GM12864 (cell line): Measurements from ENCODE around the gene REXO4.

Source experiments
- DNase-seq: peaks from one replicate; pipeline ENCODE4 v3.0.0-alpha.2; 2011; ENCODE audit warnings: low read depth
- H3K4me3 ChIP-seq: 2 replicates; pipeline ENCODE4 v1.5.1; 2011; ENCODE audit warnings: mild to moderate bottlenecking, low read depth, low read length, control low read depth
- TF ChIP-seq, protein P1 (sequence below): IDR thresholded peaks from 2 replicates; pipeline ENCODE4 v1.5.1; 2011; ENCODE audit warnings: low read depth, mild to moderate bottlenecking, moderate library complexity, low read length, control low read depth, inconsistent platforms; ENCODE audit errors: missing control alignments

The REXO4 gene

DNA sequence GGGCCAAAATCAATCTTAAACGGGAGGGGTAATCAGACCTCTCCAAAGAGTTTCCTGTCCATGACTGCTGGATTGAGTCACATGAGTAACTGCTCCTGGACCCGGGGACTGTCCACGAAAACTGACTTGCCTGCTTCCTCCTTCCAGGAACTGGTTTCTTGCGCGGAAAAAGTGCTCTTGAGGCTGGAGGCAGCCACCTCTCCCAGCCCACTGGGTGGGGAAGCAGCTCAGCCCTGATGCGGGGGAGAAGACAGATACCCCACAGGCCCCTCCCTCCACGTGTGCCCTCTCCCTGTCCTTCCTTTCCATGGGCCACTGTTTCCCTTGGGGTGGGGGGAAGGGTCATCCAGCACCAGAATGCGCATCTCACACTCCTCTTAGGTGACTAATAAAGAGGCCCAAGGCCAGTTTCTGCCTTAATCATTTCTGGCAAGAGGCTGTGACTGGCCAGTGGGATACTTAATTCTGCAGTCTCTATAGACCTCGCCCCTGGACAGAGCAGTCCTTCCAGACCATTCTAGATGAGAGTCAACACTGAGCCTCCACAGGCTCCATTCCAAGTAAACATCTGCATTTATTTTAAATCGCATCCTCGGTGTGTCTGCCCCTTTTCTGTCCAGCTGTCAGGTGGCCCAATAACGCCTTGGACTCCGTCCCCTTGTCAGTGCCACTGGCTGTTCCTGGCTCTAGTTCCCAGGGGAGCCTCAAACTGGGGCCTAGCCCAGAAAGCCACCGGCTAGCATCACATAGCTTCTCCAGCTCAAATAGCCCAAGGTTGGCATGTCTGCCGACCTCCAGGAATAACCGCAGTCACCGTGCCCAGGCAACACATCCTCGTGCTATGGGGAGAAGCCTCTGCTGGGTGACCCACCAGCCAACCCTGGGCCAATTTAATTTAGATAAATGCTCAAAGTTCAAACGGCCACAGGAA is 12.0 kb downstream of the REXO4 start:
- DNase-seq = no peak
- TF ChIP-seq, protein P1, sequence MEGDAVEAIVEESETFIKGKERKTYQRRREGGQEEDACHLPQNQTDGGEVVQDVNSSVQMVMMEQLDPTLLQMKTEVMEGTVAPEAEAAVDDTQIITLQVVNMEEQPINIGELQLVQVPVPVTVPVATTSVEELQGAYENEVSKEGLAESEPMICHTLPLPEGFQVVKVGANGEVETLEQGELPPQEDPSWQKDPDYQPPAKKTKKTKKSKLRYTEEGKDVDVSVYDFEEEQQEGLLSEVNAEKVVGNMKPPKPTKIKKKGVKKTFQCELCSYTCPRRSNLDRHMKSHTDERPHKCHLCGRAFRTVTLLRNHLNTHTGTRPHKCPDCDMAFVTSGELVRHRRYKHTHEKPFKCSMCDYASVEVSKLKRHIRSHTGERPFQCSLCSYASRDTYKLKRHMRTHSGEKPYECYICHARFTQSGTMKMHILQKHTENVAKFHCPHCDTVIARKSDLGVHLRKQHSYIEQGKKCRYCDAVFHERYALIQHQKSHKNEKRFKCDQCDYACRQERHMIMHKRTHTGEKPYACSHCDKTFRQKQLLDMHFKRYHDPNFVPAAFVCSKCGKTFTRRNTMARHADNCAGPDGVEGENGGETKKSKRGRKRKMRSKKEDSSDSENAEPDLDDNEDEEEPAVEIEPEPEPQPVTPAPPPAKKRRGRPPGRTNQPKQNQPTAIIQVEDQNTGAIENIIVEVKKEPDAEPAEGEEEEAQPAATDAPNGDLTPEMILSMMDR = no peak
- H3K4me3 ChIP-seq = no peak overlapping the region

DNA sequence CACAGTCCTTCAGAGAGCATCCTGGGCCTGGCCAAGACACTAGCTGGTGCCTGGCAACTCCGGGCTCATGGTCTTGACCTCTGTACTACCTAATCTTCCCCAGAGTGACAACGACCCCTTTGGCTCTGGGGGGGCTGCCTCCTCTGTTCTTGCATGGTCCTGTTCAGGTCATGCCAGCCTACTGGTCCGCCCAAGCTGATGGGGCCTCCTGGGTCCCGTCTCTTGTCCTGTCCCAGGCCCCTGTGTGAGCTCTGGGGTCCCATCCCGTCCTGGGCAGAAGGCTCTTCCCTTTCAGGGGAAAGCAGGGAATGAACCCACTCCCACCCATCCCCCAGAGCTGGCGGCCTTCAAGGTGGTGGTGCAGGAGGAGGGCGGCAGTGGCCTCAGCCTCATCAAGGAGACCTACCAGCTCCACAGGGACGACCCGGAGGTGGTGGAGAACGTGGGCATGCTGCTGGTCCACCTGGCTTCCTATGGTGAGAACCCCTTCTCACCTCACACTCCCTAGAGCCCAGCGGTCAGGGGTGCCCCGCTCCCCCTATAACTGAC is 13.3 kb downstream of the REXO4 start:
- no peak for DNase-seq
- TF ChIP-seq, protein P1 = no peak
- H3K4me3 ChIP-seq = no peak overlapping the region

DNA sequence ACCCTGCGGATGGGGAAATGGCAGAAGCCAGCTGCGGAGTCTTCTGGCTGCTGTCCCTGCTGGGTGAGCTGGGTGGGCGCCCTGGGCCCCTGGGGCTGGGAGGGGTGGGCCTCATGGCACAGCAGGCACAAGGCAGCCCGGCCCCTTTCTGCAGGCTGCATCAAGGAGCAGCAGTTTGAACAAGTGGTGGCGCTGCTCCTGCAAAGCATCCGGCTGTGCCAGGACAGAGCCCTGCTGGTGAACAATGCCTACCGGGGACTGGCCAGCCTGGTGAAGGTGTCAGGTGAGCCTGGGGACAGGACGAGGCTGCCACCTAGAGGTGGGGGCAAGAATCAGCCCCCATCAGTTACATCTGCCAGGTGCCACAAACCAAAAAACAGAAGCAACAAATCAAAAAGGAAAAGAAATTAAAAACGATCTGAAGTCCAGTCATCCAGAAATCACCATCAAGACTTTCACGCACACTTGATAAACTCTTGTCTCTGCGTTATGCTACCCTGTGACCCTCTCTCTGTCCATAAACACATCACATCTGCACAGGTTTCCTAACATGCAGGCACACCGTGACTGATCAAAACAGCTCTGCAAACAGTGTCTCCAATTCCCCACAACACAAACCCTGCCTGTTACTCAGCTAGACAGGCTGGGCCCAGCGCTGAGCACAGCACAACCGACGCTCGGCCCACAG is 13.9 kb downstream of the REXO4 start:
- H3K4me3 ChIP-seq = no peak overlapping the region
- TF ChIP-seq, protein P1 = peak; percentile 77
- no peak for DNase-seq

DNA sequence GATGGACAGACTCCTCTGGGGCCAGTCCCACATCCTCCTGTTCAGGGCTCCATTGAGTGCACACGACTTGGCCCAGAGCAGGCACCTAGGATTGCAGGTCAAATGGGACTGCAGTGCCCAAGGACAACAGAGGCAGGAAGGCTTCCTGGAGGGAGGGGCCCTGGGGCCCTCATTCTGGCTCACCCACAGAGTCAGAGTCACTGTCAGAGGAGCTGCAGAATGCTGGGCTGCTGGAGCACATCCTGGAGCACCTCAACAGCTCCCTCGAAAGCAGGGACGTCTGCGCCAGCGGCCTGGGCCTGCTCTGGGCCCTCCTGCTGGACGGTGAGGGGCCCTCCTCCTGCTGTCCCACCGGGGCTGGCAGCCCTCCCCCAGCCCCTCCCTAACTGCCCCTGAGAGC is 15.1 kb downstream of the REXO4 start:
- TF ChIP-seq, protein P1 = no peak
- no peak overlapping the region for H3K4me3 ChIP-seq
- no peak for DNase-seq

DNA sequence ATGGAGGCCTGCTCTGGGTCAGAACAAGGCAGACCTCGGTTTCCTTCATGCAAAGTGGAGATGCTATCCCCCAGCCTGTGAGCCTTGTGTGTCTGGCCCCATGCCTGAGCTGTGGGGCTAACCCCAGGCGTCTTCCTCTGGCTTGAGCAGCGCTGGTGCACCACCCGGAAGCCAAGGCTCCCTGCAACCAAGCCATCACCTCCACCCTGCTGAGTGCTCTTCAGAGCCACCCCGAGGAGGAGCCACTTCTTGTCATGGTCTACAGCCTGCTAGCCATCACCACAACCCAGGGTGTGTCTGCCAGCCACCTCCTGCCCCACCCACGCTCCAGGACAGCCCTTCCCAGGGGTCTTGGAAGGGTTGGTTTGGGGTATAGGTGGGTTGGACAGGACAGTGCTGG is 16.2 kb downstream of the REXO4 start:
- no peak for DNase-seq
- TF ChIP-seq, protein P1 = no peak
- H3K4me3 ChIP-seq = no peak overlapping the region

DNA sequence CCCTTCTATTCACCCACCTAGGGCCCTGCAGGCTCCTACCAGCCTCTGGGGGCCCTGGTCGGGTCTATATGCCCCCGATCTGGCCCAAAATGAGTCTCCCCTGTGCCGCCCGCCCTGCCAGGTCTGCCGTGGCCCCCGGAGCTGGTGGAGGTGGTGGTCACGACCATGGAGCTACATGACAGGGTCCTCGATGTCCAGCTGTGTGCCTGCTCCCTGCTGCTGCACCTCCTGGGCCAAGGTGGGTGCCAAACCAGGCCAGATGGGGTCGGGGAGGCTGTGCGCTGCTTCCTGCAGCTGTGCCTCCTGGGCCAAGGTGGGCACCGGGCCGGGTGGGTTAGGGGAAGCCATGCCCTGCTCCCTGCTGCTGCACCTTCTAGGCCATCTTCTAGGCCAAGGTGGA is 17.5 kb downstream of the REXO4 start:
- TF ChIP-seq, protein P1 = no peak
- no peak overlapping the region for H3K4me3 ChIP-seq
- DNase-seq = no peak
